Psoas muscle (tissue), 8 donors: ENCODE data around the gene SLC4A5. TPM values are rescaled to one million over a fixed set of nuclear protein-coding genes. Genes with fewer than 3 reads are reported as not detected.

Source experiments
- ATAC-seq, 4 donors: fragments of 200-7000 bp; cut with Tn5 transposase; one replicate each; pipeline ENCODE4 v1.9.1; 2020; ENCODE audit warnings: moderate library complexity in 3 of 4, mild to moderate bottlenecking in 2 of 4
- DNase-seq, 2 donors: peaks; one replicate each; pipeline ENCODE4 v3.0.0-alpha.2; 2020
- H3K27ac ChIP-seq: fragments of 200-600 bp; one replicate; pipeline ENCODE4 v1.8.0; 2022
- H3K27me3 ChIP-seq, 3 donors: fragments of 200-600 bp in 1 of 3; one replicate each; pipeline versions ENCODE4 v1.6.1 to v1.8.0; 2013 to 2022; ENCODE audit warnings: low read length in 2 of 3, mild to moderate bottlenecking in 2 of 3, moderate library complexity in 1 of 3; ENCODE audit not compliant: insufficient read depth in 3 of 3
- H3K36me3 ChIP-seq, 2 donors: fragments of 200-600 bp in 1 of 2; one replicate each; pipeline versions ENCODE4 v1.6.1 to v1.8.0; 2013 to 2022; ENCODE audit warnings: low read depth in 1 of 2, mild to moderate bottlenecking in 1 of 2, moderate library complexity in 1 of 2; ENCODE audit not compliant: insufficient read depth in 1 of 2
- H3K4me1 ChIP-seq: fragments of 200-600 bp; one replicate; pipeline ENCODE4 v1.8.0; 2022
- H3K4me3 ChIP-seq: fragments of 200-600 bp; one replicate; pipeline ENCODE4 v1.8.0; 2022; ENCODE audit warnings: mild to moderate bottlenecking
- H3K9me3 ChIP-seq: fragments of 200-600 bp; one replicate; pipeline ENCODE4 v1.8.0; 2022
- WGBS, 3 donors: extraction: QIAGEN DNeasy Blood & Tissue Kit; methylation state at CpG; one replicate each; pipeline versions ENCODE4 v1.1.6 to v1.1.7; 2013; 5-methylcytosine and 5-hydroxymethylcytosine counted together
- intact Hi-C, 2 donors: fragments of 100-400 bp; cut with DNase I; formaldehyde crosslinking; loops; one replicate each; pipeline versions ENCODE4 v1.11.0 to v1.14.2; 2022
- polyA plus RNA-seq, 3 donors: library from polyadenylated mRNA; stranded (reverse); fragments of 200-250 nt; gene quantifications; one replicate each; pipeline ENCODE4 v1.2.3, GENCODE V29; 2013
- total RNA-seq, 4 donors: library from RNA; stranded (reverse); fragmentation: NEBNext Ultra II Directional in 2 of 4; extraction: Animal tissue kit (Norgen Biotek cat#: 25700) in 2 of 4; gene quantifications; one replicate each; pipeline versions ENCODE4 v1.2.1 to v1.2.4, GENCODE V29; 2021 to 2023
- TF ChIP-seq, protein P1 (sequence below): fragments of 200-600 bp; IDR thresholded peaks from one replicate; pipeline ENCODE4 v1.8.0; 2022; ENCODE audit warnings: antibody characterized with exemption
- donor health status: healthy with polysubstance abuse.
- donor health status: DM: no; HTN: no; CAD: no; lungs with moderate emphysema.
- donor health status: Bipolar disorder and iron deficiency.
- donor health status: healthy.
- donor health status: DM: yes; HTN: yes; CAD: no.
- donor health status: DM: no; HTN: no; CAD: no.
- donor health status: DM: no; HTN: no; CAD: no.
- donor health status: DM: yes; HTN: yes; CAD: no.

The SLC4A5 gene
- total and polyA plus RNA-seq, 7 donors = 0.27 to 5.7 (median 0.57) TPM

DNA sequence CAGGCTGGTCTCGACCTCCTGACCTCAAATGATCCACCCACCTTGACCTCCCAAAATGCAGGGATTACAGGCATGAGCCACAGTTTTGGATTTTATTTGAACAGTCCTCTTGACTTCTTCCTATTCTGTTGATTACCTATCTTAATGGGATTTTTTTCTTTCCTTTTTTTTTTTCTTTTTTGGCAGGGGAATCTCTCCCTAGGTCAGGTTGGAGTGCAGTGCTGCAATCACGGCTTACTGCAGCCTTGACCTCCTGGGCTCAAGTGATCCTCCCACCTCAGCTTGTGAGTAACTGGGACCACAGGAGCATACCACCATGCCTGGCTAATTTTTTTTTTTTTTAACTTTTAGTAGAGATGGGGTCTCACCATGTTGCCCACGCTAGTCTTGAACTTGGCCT lies 142.0 kb downstream of the SLC4A5 start:
- Histone ChIP-seq H3K4me3 (peak overlapping the region; percentile 79), H3K9me3 (no peaks in the 10 kb centered on the region), H3K27ac (peak overlapping the region; percentile 91), H3K4me1 (peaks cover 53% of the 10 kb centered on the region), H3K27me3 (no peaks in the 10 kb centered on the region), H3K36me3 (peaks cover 0 to 7% of the 10 kb centered on the region in 2 donors)
- WGBS, 3 donors = 27 to 72% (median 36%) methylated on average over 3 of the region's 3 CpGs
- intact Hi-C loops = no loop called here
- TF ChIP-seq, protein P1, sequence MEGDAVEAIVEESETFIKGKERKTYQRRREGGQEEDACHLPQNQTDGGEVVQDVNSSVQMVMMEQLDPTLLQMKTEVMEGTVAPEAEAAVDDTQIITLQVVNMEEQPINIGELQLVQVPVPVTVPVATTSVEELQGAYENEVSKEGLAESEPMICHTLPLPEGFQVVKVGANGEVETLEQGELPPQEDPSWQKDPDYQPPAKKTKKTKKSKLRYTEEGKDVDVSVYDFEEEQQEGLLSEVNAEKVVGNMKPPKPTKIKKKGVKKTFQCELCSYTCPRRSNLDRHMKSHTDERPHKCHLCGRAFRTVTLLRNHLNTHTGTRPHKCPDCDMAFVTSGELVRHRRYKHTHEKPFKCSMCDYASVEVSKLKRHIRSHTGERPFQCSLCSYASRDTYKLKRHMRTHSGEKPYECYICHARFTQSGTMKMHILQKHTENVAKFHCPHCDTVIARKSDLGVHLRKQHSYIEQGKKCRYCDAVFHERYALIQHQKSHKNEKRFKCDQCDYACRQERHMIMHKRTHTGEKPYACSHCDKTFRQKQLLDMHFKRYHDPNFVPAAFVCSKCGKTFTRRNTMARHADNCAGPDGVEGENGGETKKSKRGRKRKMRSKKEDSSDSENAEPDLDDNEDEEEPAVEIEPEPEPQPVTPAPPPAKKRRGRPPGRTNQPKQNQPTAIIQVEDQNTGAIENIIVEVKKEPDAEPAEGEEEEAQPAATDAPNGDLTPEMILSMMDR = no peak
- DNase-seq (no peak), ATAC-seq (no peak)

DNA sequence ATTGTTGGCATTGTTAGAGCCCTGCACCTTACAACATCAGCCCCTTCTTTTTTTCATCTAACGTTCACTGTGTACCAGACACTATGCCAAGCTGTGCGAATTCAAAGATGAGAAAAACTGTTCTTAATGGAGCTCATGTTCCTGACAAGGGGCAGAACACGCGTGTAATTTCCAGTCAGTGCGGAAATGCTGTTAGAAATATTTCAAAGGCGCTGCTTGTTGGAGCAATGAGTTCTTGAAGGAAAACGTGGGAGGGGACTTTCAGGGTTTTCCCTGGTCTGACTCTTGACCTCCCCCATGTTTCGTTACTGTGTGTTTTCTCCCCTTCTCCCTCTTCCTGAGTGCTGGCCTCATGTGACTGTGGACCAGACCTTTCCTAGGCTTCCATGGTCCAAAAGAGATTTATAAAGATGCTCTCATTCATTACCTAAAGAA lies 143.3 kb downstream of the SLC4A5 start:
- ATAC-seq = peak in 1 of 4 donors; percentile 10
- TF ChIP-seq, protein P1 = no peak

DNA sequence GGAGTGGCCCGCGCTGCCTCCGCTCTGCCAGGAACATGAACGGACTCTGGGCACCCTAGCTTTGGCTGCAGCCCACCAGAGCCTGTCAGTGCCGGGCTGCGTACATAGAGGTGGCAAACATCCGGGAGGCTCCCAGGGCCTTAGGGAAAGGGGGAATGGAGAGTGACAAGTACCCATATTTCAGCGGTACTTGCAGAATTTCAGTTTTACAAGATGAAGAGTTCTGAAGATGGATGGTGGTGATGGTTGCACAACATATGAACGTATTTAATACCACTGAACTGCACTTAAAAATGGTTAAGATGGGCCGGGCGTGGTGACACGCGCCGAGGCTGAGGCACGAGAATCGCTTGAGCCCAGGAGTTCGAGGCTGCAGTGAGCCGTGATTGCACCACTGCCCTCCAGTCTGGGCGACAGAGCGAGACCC lies 143.9 kb downstream of the SLC4A5 start:
- 4 to 16% (median 9%) methylated on average over 20 of the region's 20 CpGs for WGBS, 3 donors
- Histone ChIP-seq H3K36me3 (peaks cover 0 to 3% of the 10 kb centered on the region in 2 donors), H3K27ac (peak overlapping the region; percentile 91), H3K4me3 (peak overlapping the region; percentile 79), H3K27me3 (no peaks in the 10 kb centered on the region), H3K9me3 (no peaks in the 10 kb centered on the region), H3K4me1 (peaks cover 34% of the 10 kb centered on the region)
- intact Hi-C loops = loop anchor here in 1 of 2 donors (2.0 kb wide), 1 partner anchor 20 kb away; the partner anchor contains the start of gene MOB1A
- ATAC-seq (peak in 2 of 4 donors; percentile 0 to 1), DNase-seq (no peak)
- TF ChIP-seq, protein P1 = no peak

More for the DNA sequence above, 143.3 kb downstream of the SLC4A5 start:
- Histone ChIP-seq H3K36me3 (peaks cover 0 to 7% of the 10 kb centered on the region in 2 donors), H3K9me3 (no peaks in the 10 kb centered on the region), H3K4me1 (peaks cover 40% of the 10 kb centered on the region), H3K27me3 (no peaks in the 10 kb centered on the region), H3K4me3 (peak overlapping the region; percentile 79), H3K27ac (peak overlapping the region; percentile 91)
- no peak for DNase-seq
- 14 to 44% (median 27%) methylated on average over 8 of the region's 8 CpGs for WGBS, 3 donors
- intact Hi-C loops = loop anchor here in 1 of 2 donors (2.0 kb wide), 1 partner anchor 21 kb away; the partner anchor contains the start of gene MOB1A

DNA sequence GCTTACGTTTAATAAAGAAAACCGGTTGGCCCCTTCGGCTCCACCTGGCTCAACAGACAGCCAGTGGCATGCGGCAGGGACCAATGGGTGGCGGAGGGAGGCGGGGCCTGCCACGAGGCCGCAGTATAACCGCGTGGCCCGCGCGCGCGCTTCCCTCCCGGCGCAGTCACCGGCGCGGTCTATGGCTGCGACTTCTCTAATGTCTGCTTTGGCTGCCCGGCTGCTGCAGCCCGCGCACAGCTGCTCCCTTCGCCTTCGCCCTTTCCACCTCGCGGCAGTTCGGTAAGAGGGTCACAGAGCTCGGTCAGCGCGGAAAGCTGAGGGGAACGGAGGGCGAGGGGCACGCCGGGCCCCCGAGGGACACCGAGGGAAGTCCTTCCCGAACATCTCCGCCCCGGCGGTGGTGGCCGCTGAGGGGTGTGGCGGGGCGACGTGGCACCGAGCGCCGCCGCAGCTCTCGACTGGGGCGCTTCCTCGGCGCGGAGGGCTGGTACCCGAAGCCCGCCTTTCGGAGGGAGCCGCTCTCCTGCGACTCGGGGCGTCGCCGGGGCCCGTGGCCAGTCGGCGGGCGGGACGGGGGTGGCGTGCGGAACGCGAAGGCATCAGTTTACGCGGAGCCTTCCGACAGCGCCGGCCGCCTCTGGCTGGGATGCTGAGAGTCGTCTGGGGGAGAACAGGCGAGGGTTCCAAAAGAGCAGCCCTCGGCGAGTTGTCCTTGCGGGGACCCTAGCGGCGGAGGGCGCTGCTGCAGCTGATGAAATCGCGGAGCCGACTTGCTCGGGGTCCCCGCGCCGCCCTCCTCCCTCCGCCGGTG lies 144.5 kb downstream of the SLC4A5 start, which contains the start of gene MTHFD2:
Gene MTHFD2 (plus strand): TSS at position 155 of the 814 bp plus-strand sequence. CDS start 27 bp downstream, at position 182.
- Histone ChIP-seq H3K27me3 (no peaks in the 10 kb centered on the region), H3K36me3 (no peaks in the 10 kb centered on the region), H3K4me1 (peaks cover 30% of the 10 kb centered on the region), H3K27ac (peak within 1 kb of the TSS; percentile 91), H3K4me3 (peak within 1 kb of the TSS; percentile 79), H3K9me3 (no peaks in the 10 kb centered on the region)
- TF ChIP-seq, protein P1 = peak; percentile 69
- 1% methylated on average over 82 to 96 of the region's 96 CpGs for WGBS, 3 donors
- intact Hi-C loops = loop anchor here in 1 of 2 donors (2.0 kb wide), 1 partner anchor 20 kb away; the partner anchor contains the start of gene MOB1A
- DNase-seq (peak; percentile 92 to 94), ATAC-seq (peak; percentile 91 to 94 (median 92))
